SU-DHL-6 (cell line): ENCODE data around the gene E2F7.

Source experiments
- H2AFZ ChIP-seq: fragments of 200-600 bp; sonication (generic); 2 replicates; pipeline ENCODE4 v1.6.1; 2014; ENCODE audit warnings: low read depth, mild to moderate bottlenecking, moderate library complexity, mixed read lengths, antibody characterized with exemption, low read length; ENCODE audit not compliant: severe bottlenecking
- H3F3A ChIP-seq: fragments of 200-600 bp; shearing (Covaris generic); 2 replicates; pipeline ENCODE4 v1.6.0; 2016; ENCODE audit warnings: antibody characterized with exemption, mild to moderate bottlenecking; ENCODE audit not compliant: insufficient read depth
- H3K27ac ChIP-seq: fragments of 200-600 bp; sonication (generic); 2 replicates; pipeline ENCODE4 v1.5.1; 2016; ENCODE audit warnings: low read depth, mild to moderate bottlenecking, low read length, moderate library complexity, mixed read lengths
- H3K27me3 ChIP-seq: fragments of 200-600 bp; sonication (generic), shearing (Covaris generic); 2 replicates; pipeline ENCODE4 v1.6.0; 2014; ENCODE audit warnings: mild to moderate bottlenecking, low read length
- H3K36me3 ChIP-seq: fragments of 200-600 bp; sonication (generic); 2 replicates; pipeline ENCODE4 v1.6.1; 2014; ENCODE audit warnings: mild to moderate bottlenecking, low read length, mixed read lengths
- H3K4me2 ChIP-seq: fragments of 300-600, 200-600 bp; shearing (Covaris generic), sonication (generic); 2 replicates; pipeline ENCODE4 v1.6.0; 2014; ENCODE audit warnings: low read length, low read depth, mild to moderate bottlenecking; ENCODE audit not compliant: poor library complexity, severe bottlenecking
- H3K4me3 ChIP-seq: fragments of 200-600 bp; sonication (generic); 2 replicates; pipeline ENCODE4 v1.5.1; 2014; ENCODE audit warnings: antibody characterized with exemption, low read length, mild to moderate bottlenecking, mixed read lengths; ENCODE audit not compliant: insufficient read depth, poor library complexity, severe bottlenecking
- H3K79me2 ChIP-seq: fragments of 200-600 bp; sonication (generic); 2 replicates; pipeline ENCODE4 v1.6.1; 2014; ENCODE audit warnings: mild to moderate bottlenecking, low read length, moderate library complexity; ENCODE audit not compliant: insufficient read depth
- H3K9ac ChIP-seq: fragments of 200-600 bp; sonication (generic); 2 replicates; pipeline ENCODE4 v1.7.0; 2014; ENCODE audit warnings: mild to moderate bottlenecking, low read length
- H3K9me2 ChIP-seq: fragments of 200-600 bp; sonication (generic); replicated peaks from 2 replicates; pipeline ENCODE4 v1.6.1; 2014; ENCODE audit warnings: low read length; ENCODE audit not compliant: insufficient read depth
- H3K9me3 ChIP-seq: fragments of 200-600 bp; sonication (generic); 2 replicates; pipeline ENCODE4 v1.6.1; 2014; ENCODE audit warnings: low read length, mixed read lengths; ENCODE audit not compliant: insufficient read depth
- H4K20me1 ChIP-seq: fragments of 200-600 bp; sonication (generic); 2 replicates; pipeline ENCODE4 v1.6.1; 2014; ENCODE audit warnings: low read depth, mild to moderate bottlenecking, antibody characterized with exemption, low read length, moderate library complexity, mixed read lengths
- CTCF ChIP-seq: fragments of 200-600 bp; sonication (generic); IDR thresholded peaks from one replicate; pipeline ENCODE4 v1.5.1; 2017; ENCODE audit warnings: antibody characterized with exemption, mild to moderate bottlenecking, low read length, moderate library complexity; ENCODE audit not compliant: insufficient read depth, poor library complexity, severe bottlenecking
- EZH2phosphoT487 ChIP-seq: fragments of 200-600 bp; sonication (generic), shearing (Covaris generic); conservative IDR thresholded peaks from 2 replicates; pipeline ENCODE4 v1.6.1; 2018; ENCODE audit warnings: mild to moderate bottlenecking, antibody characterized with exemption, low read length, moderate library complexity, mixed read lengths

E2F7 gene

DNA sequence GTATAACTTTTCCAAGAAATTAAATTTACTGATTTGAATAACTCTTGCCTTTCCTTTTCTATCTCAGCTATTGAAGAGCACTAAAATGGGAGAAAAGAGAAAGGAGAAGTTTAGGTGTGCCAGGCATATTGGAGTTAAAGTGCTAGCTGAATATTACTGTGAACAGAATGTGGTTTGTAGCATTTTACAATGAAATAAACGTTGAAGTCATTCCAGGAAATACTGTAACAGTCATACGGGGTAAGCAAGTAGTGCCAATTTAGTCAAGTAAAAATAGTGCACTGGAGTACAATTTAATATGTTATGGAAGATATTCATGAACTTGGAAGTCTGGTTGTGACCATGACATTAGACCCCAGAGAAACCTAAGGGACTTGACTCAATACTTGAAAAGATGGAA is 62.1 kb downstream of the E2F7 start:
- no peaks in the 10 kb centered on the region for H3K27me3 ChIP-seq
- no peak overlapping the region for H3K9ac ChIP-seq
- H3K4me2 ChIP-seq: no peak overlapping the region
- H2AFZ ChIP-seq: no peak overlapping the region
- no peaks in the 10 kb centered on the region for H3F3A ChIP-seq
- H3K4me3 ChIP-seq: no peak overlapping the region
- no peaks in the 10 kb centered on the region for H3K9me3 ChIP-seq
- H3K79me2 ChIP-seq: no peaks in the 10 kb centered on the region
- no peak overlapping the region for H3K27ac ChIP-seq
- H3K36me3 ChIP-seq: no peaks in the 10 kb centered on the region
- no peaks in the 10 kb centered on the region for H4K20me1 ChIP-seq
- no peak for TF ChIP-seq CTCF
- no peak for TF ChIP-seq EZH2phosphoT487
- H3K9me2 ChIP-seq: no peaks in the 10 kb centered on the region

DNA sequence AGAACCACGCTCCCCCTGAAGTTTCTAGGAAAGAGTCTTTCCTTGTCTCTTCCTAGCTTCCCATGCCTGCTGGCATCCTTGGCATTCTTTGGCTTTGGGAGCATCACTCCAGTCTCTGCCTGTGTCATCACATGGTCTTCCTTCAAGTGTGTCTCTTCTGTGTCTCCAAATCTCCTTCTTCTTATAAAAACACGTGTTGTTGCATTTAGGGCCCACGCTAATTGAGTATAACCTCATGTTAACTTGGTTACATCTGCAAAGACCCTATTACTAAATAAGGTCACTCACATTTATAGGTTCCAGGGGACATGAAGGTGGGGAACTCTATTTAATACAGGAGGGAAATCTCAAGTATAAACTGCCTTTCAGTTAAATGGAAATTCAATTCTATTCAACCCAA is 63.0 kb downstream of the E2F7 start:
- no peaks in the 10 kb centered on the region for H3F3A ChIP-seq
- H3K27me3 ChIP-seq: no peaks in the 10 kb centered on the region
- no peaks in the 10 kb centered on the region for H3K79me2 ChIP-seq
- no peak overlapping the region for H2AFZ ChIP-seq
- TF ChIP-seq EZH2phosphoT487 (no peak), CTCF (no peak)
- H3K9me3 ChIP-seq: no peaks in the 10 kb centered on the region
- H4K20me1 ChIP-seq: no peaks in the 10 kb centered on the region
- H3K9ac ChIP-seq: no peak overlapping the region
- H3K27ac ChIP-seq: no peak overlapping the region
- no peak overlapping the region for H3K4me3 ChIP-seq
- no peaks in the 10 kb centered on the region for H3K9me2 ChIP-seq
- H3K4me2 ChIP-seq: no peak overlapping the region
- no peaks in the 10 kb centered on the region for H3K36me3 ChIP-seq

DNA sequence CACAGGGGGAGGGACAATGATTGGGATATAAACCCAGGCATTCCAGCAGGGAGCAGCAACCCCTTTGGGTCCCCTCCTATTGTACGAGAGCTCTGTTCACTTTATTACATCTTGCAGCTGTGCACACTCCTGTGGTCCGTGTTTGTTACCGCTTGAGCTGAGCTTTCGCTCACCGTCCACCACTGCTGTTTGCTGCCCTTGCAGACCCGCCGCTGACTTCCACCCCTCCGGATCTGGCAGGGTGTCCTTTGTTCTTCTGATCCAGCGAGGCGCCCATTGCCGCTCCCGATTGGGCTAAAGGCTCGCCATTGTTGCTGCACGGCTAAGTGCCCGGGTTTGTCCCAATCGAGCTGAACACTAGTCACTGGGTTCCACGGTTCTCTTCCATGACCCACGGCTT is 64.1 kb downstream of the E2F7 start:
- H2AFZ ChIP-seq: no peak overlapping the region
- no peaks in the 10 kb centered on the region for H3K27me3 ChIP-seq
- no peak overlapping the region for H3K4me3 ChIP-seq
- H4K20me1 ChIP-seq: no peaks in the 10 kb centered on the region
- no peaks in the 10 kb centered on the region for H3K9me2 ChIP-seq
- H3F3A ChIP-seq: no peaks in the 10 kb centered on the region
- no peaks in the 10 kb centered on the region for H3K36me3 ChIP-seq
- no peak for TF ChIP-seq CTCF
- no peak for TF ChIP-seq EZH2phosphoT487
- no peaks in the 10 kb centered on the region for H3K9me3 ChIP-seq
- H3K9ac ChIP-seq: no peak overlapping the region
- no peaks in the 10 kb centered on the region for H3K79me2 ChIP-seq
- no peak overlapping the region for H3K4me2 ChIP-seq
- H3K27ac ChIP-seq: no peak overlapping the region
